ENCODE data around the gene ARVCF.

DNA sequence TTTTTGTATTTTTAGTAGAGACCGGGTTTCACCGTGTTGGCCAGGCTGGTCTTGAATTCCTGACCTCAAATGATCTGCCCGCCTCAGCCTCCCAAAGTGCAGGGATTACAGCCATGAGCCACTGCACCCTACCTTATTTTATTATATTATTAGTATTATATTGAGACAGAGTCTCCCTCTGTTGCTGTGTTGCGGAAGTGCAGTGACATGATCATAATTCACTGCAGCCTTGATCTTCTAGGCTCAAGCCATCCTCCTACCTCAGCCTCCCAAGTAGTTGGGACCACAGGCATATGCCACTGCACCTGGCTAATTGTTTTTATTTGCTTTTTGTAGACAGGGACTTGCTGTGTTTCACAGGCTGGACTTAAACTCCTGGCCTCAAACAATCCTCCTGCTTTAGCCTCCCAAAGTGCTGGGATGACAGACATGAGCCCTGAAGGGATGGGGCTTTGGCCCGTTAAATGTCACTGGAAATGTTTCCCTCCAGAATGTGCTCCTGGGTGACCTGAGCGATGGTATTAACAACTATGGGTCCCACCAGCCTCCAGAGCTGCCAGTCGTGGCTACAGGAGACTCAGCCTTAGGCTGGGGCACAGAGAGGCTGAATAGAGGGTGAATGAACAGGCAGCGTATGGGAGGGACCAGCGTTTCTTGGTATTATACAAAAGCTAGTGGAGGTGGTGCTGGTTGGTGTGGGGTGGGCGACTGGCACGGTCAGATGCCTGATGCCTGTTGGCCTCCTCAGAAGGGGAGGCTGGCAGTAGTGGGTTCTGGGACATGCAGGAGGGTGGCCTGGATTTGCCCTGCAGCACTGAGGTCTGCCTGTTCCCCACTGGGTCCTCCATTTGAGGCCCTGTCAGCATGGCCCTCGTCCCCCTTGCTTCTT, 11.6 kb upstream of the ARVCF start:
- TF ChIP-seq KDM5A (IDR thresholded peaks at IDR 0.05; ENCODE audit: low read length) = no peak
- peak in 1 of 3 experiments; percentile 17; a peak in 1 of 4 replicates for TF ChIP-seq CTCF (IDR thresholded peaks at IDR 0.05; ENCODE audit: control extremely low read depth in 1 of 3, insufficient read depth in 1 of 3, low read depth in 1 of 3, low read length in 3 of 3)
- no peak for TF ChIP-seq ZNF274 (IDR thresholded peaks at IDR 0.05; ENCODE audit: borderline replicate concordance, extremely low read depth, low read length)
- no peak for TF ChIP-seq POLR2A (IDR thresholded peaks at IDR 0.05; ENCODE audit: control extremely low read depth in 1 of 2, low read depth in 2 of 2, low read length in 2 of 2)
- TF ChIP-seq TAF1 (IDR thresholded peaks at IDR 0.05; ENCODE audit: low read depth, low read length) = no peak
- no peak for TF ChIP-seq MAX (IDR thresholded peaks at IDR 0.05)
- TF ChIP-seq GABPA (IDR thresholded peaks at IDR 0.05; ENCODE audit: borderline replicate concordance, insufficient read depth, low read length) = no peak
- no peak for TF ChIP-seq SIX5 (IDR thresholded peaks at IDR 0.05; ENCODE audit: low read depth, low read length)
